GM20000 (cell line): ENCODE results near the gene UTS2B.
"Not testable (repeated sequence)": the region's sequence is repeated elsewhere in the genome, so short reads cannot be mapped to it uniquely, and the experiment has no call there.

Source experiments
- DNase-seq: peaks from one replicate; pipeline ENCODE4 v3.0.0; 2012; ENCODE audit warnings: low spot score
- CTCF ChIP-seq: IDR thresholded peaks from 2 replicates; pipeline ENCODE4 v1.5.1; 2012; ENCODE audit warnings: mild to moderate bottlenecking, control low read depth; ENCODE audit errors: extremely low read depth, missing control alignments

UTS2B gene

GRCh38 chr3:191280111-191280510 lies 50.2 kb downstream of the UTS2B start:
- no peak for TF ChIP-seq CTCF

GRCh38 chr3:191275751-191276150 lies 54.6 kb downstream of the UTS2B start:
- no peak for TF ChIP-seq CTCF

More at GRCh38 chr3:191280111-191280510, 50.2 kb downstream of the UTS2B start:
- no peak for DNase-seq

DNA sequence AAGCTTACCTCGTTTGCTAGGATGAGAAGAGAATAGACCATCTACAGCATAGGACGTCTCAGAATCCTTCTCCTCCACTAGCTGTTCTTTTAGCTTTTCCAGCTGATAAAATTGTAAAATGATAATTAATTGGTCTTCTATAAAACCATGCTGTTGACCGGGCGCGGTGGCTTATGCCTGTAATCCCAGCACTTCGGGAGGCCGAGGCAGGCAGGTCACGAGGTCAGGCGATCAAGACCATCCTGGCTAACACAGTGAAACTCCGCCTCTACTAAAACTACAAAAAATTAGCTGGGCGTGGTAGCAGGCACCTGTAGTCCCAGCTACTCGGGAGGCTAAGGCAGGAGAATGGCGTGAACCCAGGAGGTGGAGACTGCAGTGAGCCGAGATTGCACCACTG lies 55.1 kb downstream of the UTS2B start:
- DNase-seq = not testable (repeated sequence)

More at GRCh38 chr3:191275751-191276150, 54.6 kb downstream of the UTS2B start:
- DNase-seq = no peak

DNA sequence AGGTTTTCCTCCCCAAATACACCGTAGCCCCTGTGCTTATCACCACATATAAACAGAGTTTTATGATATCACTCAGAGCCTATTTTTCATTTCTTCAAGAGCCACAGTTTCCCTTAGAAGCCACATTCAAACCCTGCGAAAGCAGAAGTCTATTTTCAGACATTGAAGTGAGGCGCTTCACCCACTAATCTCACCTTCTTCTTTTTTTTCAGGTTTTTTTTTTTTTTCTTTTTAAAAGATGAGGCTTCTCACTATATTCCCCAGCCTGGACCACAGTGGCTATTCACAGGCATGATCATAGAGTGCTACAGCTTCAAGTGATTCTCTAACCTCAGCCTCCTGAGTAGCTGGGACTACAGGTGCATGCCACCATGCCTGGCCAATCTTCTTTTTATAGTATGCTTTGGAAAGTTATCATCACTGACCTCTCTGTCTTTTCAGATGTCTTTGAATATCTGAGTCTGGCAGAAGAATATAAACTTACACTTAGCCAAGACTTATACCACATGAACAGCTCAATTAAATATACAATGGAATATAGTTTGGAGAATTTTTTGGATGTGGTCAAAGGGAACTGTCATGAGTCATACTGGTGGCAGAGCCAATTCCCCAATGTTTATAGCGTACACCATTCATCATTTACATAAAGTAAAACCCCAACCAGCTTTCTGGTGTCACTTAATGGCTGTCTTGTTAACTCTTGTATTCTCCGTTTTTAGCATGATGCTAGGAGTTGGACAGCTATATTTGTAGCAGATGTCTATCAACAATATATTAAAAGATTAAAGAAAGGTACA lies 60.8 kb downstream of the UTS2B start:
- TF ChIP-seq CTCF = no peak

GRCh38 chr3:191268737-191269136 lies 61.6 kb downstream of the UTS2B start:
- DNase-seq = no peak
- TF ChIP-seq CTCF = no peak

More for the DNA sequence above, 60.8 kb downstream of the UTS2B start:
- DNase-seq = peak; percentile 26

GRCh38 chr3:191263850-191264249 lies 66.5 kb downstream of the UTS2B start:
- no peak for TF ChIP-seq CTCF

GRCh38 chr3:191263365-191263764 lies 67.0 kb downstream of the UTS2B start:
- DNase-seq = peak; percentile 36
- no peak for TF ChIP-seq CTCF

More at GRCh38 chr3:191263850-191264249, 66.5 kb downstream of the UTS2B start:
- no peak for DNase-seq

DNA sequence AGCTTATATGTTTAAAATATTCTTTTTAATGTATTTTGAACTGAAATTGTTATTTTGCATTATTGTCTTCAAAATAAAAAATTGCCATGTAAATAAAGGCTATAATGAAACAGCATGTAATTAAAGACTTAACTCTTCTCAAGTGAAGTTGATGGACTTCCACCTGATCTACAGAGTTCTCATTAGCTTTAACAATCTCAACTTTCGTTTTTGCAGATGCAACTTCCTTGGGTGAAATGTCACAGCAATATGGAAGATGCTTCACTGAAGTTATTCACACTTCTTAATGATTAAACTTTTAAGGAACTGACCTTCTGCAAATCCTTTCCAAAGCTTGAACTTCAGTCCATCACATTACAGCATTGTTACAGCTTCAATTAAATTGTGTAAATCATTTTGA lies 67.7 kb downstream of the UTS2B start:
- no peak for TF ChIP-seq CTCF

More for the DNA sequence above, 67.7 kb downstream of the UTS2B start:
- DNase-seq = no peak
